K562 (cell line): ENCODE results near the gene DYRK1A. TPM values are rescaled to one million over a fixed set of nuclear protein-coding genes. Genes with fewer than 3 reads are reported as not detected.

Source experiments
- ATAC-seq: fragments of 200-7000 bp; cut with Tn5 transposase; 3 replicates; pipeline ENCODE4 v1.9.1; 2020; ENCODE audit warnings: moderate library complexity
- BruUV-seq: library from RNA; stranded (reverse); fragments of 400-500 nt; replicated peaks from 2 replicates; lab custom pipeline; 2021; lab: Mats Ljungman, UMichigan
- CTCF ChIA-PET: fragments of 300-600 bp; formaldehyde crosslinking; extraction: SDS; loops from one replicate; lab custom pipeline; 2021; ENCODE audit warnings: low intra/inter-chr PET ratio; lab: Yijun Ruan, JAX
- POLR2A ChIA-PET: fragments of 300-600, 350-650 bp; sonication (Branson Sonifier 250); formaldehyde crosslinking; extraction: SDS; loops from one replicate; lab custom pipeline; 2021; ENCODE audit warnings: antibody characterized with exemption, inconsistent platforms; lab: Yijun Ruan, JAX
- DNase-seq, 4 experiments: peaks; one replicate each; pipeline versions ENCODE4 v3.0.0 to v3.0.0-alpha.2; 2011 to 2018; ENCODE audit warnings: low spot score in 3 of 4, mixed read lengths in 3 of 4; ENCODE audit errors: extremely low read depth in 1 of 4
- FAIRE-seq: peaks from 2 replicates; lab custom pipeline; 2011; peaks lifted over from hg19 to GRCh38; lab: Jason Lieb, UNC
- H2AFZ ChIP-seq: 2 replicates; pipeline ENCODE4 v1.6.0; 2011; ENCODE audit warnings: low read depth, low read length, control low read depth, inconsistent platforms
- H3K27ac ChIP-seq: fragments of 200-600 bp; 3 replicates; pipeline ENCODE4 v1.8.0; 2011; ENCODE audit warnings: low read depth, mild to moderate bottlenecking, control low read depth, inconsistent platforms, low read length, moderate library complexity, mixed read lengths; ENCODE audit errors: extremely low read depth
- H3K27me3 ChIP-seq, 2 experiments: fragments of 300-600 bp in 1 of 2; 2 replicates in 1 of 2; 3 replicates in 1 of 2; pipeline versions ENCODE4 v1.6.0 to v1.8.0; 2011; ENCODE audit warnings: inconsistent platforms in 2 of 2, low read length in 2 of 2, mild to moderate bottlenecking in 1 of 2, mixed read lengths in 1 of 2, moderate library complexity in 1 of 2; ENCODE audit not compliant: control insufficient read depth in 2 of 2, insufficient read depth in 2 of 2
- H3K36me3 ChIP-seq: fragments of 300-600 bp; 3 replicates; pipeline ENCODE4 v1.8.0; 2011; ENCODE audit warnings: mild to moderate bottlenecking, low read length, inconsistent platforms; ENCODE audit not compliant: control insufficient read depth, insufficient read depth
- H3K4me1 ChIP-seq, 2 experiments: fragments of 200-600 bp in 1 of 2; replicated peaks in 1 of 2; 2 replicates in 1 of 2; 3 replicates in 1 of 2; pipeline versions ENCODE4 v1.5.1 to v1.8.0; 2011; ENCODE audit warnings: inconsistent platforms in 2 of 2, low read length in 2 of 2, mild to moderate bottlenecking in 1 of 2, mixed read lengths in 1 of 2, moderate library complexity in 1 of 2; ENCODE audit not compliant: control insufficient read depth in 2 of 2, insufficient read depth in 2 of 2
- H3K4me2 ChIP-seq: 2 replicates; pipeline ENCODE4 v1.6.1; 2011; ENCODE audit warnings: low read length, control low read depth, inconsistent platforms, mixed read lengths; ENCODE audit not compliant: insufficient read depth
- H3K4me3 ChIP-seq: fragments of 200-600 bp; sonication (generic), shearing (Covaris generic); 2 replicates; pipeline ENCODE4 v1.5.1; 2016; ENCODE audit warnings: control low read depth, inconsistent platforms
- H3K79me2 ChIP-seq: fragments of 200-600 bp; 3 replicates; pipeline ENCODE4 v1.8.0; 2011; ENCODE audit warnings: low read length, inconsistent platforms; ENCODE audit not compliant: control insufficient read depth, insufficient read depth
- H3K9ac ChIP-seq, 2 experiments: 2 replicates each; pipeline versions ENCODE4 v1.6.0 to v1.6.1; 2011; ENCODE audit warnings: low read depth in 2 of 2, low read length in 2 of 2, control low read depth in 1 of 2, inconsistent platforms in 1 of 2, mild to moderate bottlenecking in 1 of 2, mixed read lengths in 1 of 2; ENCODE audit not compliant: insufficient read depth in 1 of 2
- H3K9me1 ChIP-seq: one replicate; pipeline ENCODE4 v1.6.0; 2011; ENCODE audit warnings: inconsistent platforms, mild to moderate bottlenecking, low read length, moderate library complexity; ENCODE audit not compliant: control insufficient read depth, insufficient read depth
- H3K9me3 ChIP-seq: replicated peaks from 2 replicates; pipeline ENCODE4 v1.5.1; 2011; ENCODE audit warnings: low read depth, low read length, inconsistent platforms; ENCODE audit not compliant: control insufficient read depth, insufficient read depth
- H4K20me1 ChIP-seq: replicated peaks from 2 replicates; pipeline ENCODE4 v1.6.1; 2011; ENCODE audit warnings: low read length, inconsistent platforms, mixed read lengths; ENCODE audit not compliant: control insufficient read depth, insufficient read depth
- ADNP ChIP-seq: fragments of 200-800 bp; sonication (Bioruptor generic); IDR thresholded peaks from 2 replicates; pipeline ENCODE4 v1.6.1; 2016; ENCODE audit warnings: missing genetic modification characterization, missing compliant biosample characterization
- ARID2 ChIP-seq: fragments of 450-650 bp; IDR thresholded peaks from 2 replicates; pipeline ENCODE4 v1.6.1; 2017; ENCODE audit warnings: antibody characterized with exemption, mild to moderate bottlenecking
- ETS2 ChIP-seq: IDR thresholded peaks from 2 replicates; pipeline ENCODE4 v1.6.1; 2016; ENCODE audit warnings: borderline replicate concordance, missing genetic modification characterization, mild to moderate bottlenecking, moderate library complexity, missing compliant biosample characterization; ENCODE audit not compliant: poor library complexity, severe bottlenecking
- FOXJ2 ChIP-seq: fragments of 200-800 bp; sonication (Bioruptor generic); IDR thresholded peaks from 2 replicates; pipeline ENCODE4 v1.6.1; 2016; ENCODE audit warnings: missing genetic modification characterization, missing compliant biosample characterization
- NR4A1 ChIP-seq, 2 experiments: fragments of 250-450 bp in 1 of 2; fragments of 450-650 bp in 1 of 2; sonication (Bioruptor Pico) in 1 of 2; IDR thresholded peaks; 2 replicates each; pipeline versions ENCODE4 v1.4.0 to v1.6.1; 2016 to 2020; ENCODE audit warnings: mild to moderate bottlenecking in 2 of 2, missing compliant biosample characterization in 1 of 2, missing genetic modification characterization in 1 of 2, moderate library complexity in 1 of 2
- SOX6 ChIP-seq: fragments of 450-650 bp; IDR thresholded peaks from 2 replicates; pipeline ENCODE4 v1.6.1; 2014; ENCODE audit warnings: mild to moderate bottlenecking
- ZNF76 ChIP-seq: fragments of 250-450 bp; sonication (Bioruptor Pico); IDR thresholded peaks from 2 replicates; pipeline ENCODE4 v1.4.0; 2020; ENCODE audit warnings: mild to moderate bottlenecking, moderate library complexity, borderline replicate concordance
- ZNF780A ChIP-seq: fragments of 250-450 bp; sonication (Bioruptor Pico); IDR thresholded peaks from 2 replicates; pipeline ENCODE4 v1.5.0; 2021; ENCODE audit warnings: mild to moderate bottlenecking
- in situ Hi-C: fragments of 300-500 bp; cut with MboI; formaldehyde crosslinking; loops from 4 replicates; pipeline ENCODE4 v1.15.0; 2018; ENCODE audit warnings: inconsistent platforms, mixed read lengths
- intact Hi-C: fragments of 100-400 bp; cut with micrococcal nuclease; formaldehyde crosslinking; loops from 2 replicates; pipeline ENCODE4 v1.14.2; 2022
- polyA plus RNA-seq, 8 experiments: library from polyadenylated mRNA; depleted of rRNA in 4 of 8; stranded (reverse) in 5 of 8; unstranded in 3 of 8; fragments of >200 nt; fragmentation: Nextera tagmentation in 2 of 8; fragmentation: Illumina TruSeq in 1 of 8; extraction: Ambion mirVana in 2 of 8; extraction: Trizol in 1 of 8; gene quantifications; 2 replicates each; pipeline versions ENCODE4 v1.2.1 to v1.2.3, GENCODE V29; 2011 to 2014; ENCODE audit warnings: inconsistent platforms in 1 of 8, missing spikeins in 1 of 8
- total RNA-seq, 7 experiments: library from RNA; depleted of rRNA in 6 of 7; stranded (reverse); fragments of >200 nt in 6 of 7; fragmentation: Illumina TruSeq in 2 of 7; extraction: Trizol in 2 of 7; gene quantifications; 2 replicates each; pipeline versions ENCODE4 v1.2.1 to v1.2.3, GENCODE V29; 2011 to 2021; ENCODE audit warnings: low replicate concordance in 1 of 7
- TF ChIP-seq, protein P1 (sequence below): fragments of 250-450 bp; sonication (Bioruptor Pico); IDR thresholded peaks from 2 replicates; pipeline ENCODE4 v1.8.0; 2021; ENCODE audit warnings: mild to moderate bottlenecking, moderate library complexity
- TF ChIP-seq, protein P2 (sequence below), 2 experiments: fragments of 450-650 bp; IDR thresholded peaks; 2 replicates each; pipeline ENCODE4 v1.6.1; 2018; ENCODE audit warnings: mild to moderate bottlenecking in 2 of 2, low read depth in 1 of 2; ENCODE audit not compliant: partially characterized antibody in 2 of 2

Gene DYRK1A
- total and polyA plus RNA-seq, 9 of the 15 experiments (the other 6 are each of a cell fraction or from before 2014, with no cell fraction given) = 3.7 to 64.8 (median 42.3) TPM

DNA sequence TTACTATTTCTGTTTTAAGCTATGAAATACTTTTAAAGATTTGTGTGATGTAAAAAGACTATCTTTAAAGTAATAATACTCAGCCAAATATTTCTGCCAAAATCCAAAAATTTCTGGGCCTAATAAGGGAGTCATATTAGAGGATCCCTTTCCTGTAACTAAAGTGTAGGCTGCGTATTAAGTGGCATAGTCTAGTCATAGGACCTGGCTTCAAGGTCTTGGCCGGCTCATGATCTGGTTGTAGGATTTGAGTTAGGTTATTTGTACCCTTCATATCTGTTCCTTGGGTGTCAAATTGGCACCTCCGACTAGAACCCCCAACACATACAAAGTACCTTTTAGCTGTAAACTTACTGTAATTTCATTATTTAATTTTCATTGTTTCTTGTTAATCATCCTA lies 107.8 kb downstream of the DYRK1A start (continued):
- TF ChIP-seq ETS2 = no peak
- TF ChIP-seq ZNF76 (CRISPR knock-in tag) = no peak
- no peak for TF ChIP-seq ZNF780A
- no peak for TF ChIP-seq NR4A1 (CRISPR knock-in tag; IDR thresholded peaks at IDR 0.05)
- no peak for TF ChIP-seq NR4A1 (tag; IDR thresholded peaks at IDR 0.05)
- TF ChIP-seq ARID2 = no peak
- TF ChIP-seq, protein P1, sequence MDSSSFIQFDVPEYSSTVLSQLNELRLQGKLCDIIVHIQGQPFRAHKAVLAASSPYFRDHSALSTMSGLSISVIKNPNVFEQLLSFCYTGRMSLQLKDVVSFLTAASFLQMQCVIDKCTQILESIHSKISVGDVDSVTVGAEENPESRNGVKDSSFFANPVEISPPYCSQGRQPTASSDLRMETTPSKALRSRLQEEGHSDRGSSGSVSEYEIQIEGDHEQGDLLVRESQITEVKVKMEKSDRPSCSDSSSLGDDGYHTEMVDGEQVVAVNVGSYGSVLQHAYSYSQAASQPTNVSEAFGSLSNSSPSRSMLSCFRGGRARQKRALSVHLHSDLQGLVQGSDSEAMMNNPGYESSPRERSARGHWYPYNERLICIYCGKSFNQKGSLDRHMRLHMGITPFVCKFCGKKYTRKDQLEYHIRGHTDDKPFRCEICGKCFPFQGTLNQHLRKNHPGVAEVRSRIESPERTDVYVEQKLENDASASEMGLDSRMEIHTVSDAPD (CRISPR knock-in tag) = no peak
- TF ChIP-seq SOX6 = no peak

DNA sequence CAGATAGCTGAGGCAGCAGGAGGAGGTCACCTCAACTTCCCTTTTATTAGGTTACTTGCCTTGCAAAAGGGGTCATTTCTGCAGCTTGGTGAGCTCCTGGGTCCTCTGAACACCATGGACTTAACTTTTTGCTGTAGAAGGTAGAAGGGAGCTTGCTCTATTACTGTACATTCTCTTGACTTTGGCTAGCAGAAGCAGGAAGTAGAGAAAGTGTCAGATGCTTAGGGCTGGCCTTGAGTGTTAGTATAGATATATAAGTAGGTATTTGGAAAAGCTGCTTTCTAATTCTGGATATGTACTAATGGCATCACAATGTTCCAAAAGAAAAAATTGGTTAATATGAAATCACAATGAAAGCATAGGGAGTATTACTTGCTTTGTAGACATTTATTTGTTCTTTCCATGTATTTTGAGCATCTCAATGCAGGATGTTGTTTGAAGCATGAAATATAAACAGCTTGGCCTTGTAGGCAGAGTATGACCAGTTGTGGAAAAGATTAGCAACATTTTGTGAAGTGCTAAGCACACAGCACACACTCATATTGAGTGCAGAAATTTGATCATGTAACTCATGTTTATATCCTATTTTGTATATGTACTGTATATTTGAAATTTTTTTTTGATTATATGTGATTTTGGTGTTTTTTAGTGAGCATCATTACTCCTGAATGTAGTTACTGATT lies 108.8 kb downstream of the DYRK1A start:
- no peak for FAIRE-seq
- no TSS peak for BruUV-seq
- Histone ChIP-seq H3K27ac (no peak overlapping the region), H3K36me3 (peaks cover 73% of the 10 kb centered on the region), H3K4me1 (no peaks in the 10 kb centered on the region), H3K9me1 (peaks cover 5% of the 10 kb centered on the region), H3K27me3 (no peaks in the 10 kb centered on the region), H3K4me2 (no peak overlapping the region), H3K9me3 (no peaks in the 10 kb centered on the region), H3K9ac (no peak overlapping the region), H3K79me2 (peaks cover 92% of the 10 kb centered on the region), H3K4me3 (no peak overlapping the region), H2AFZ (no peak overlapping the region), H4K20me1 (peaks cover 20% of the 10 kb centered on the region; the same call in 1 of the 2 replicates)
- intact Hi-C loops = no loop called here
- POLR2A ChIA-PET = interaction anchor here (1.2 to 3.1 kb wide), 4 partner anchors 11 to 22 kb away, joined by 3 to 14 read pairs (median 6); no protein-coding TSS in a partner anchor
- in situ Hi-C loops = no loop called here
- DNase-seq = no peak
- peak; percentile 37; the same call in 2 of the 3 replicates for ATAC-seq
- CTCF ChIA-PET = interaction anchor here (0.6 kb wide), 1 partner anchor 8 kb away, joined by 3 read pairs; no protein-coding TSS in a partner anchor
- TF ChIP-seq, protein P2, sequence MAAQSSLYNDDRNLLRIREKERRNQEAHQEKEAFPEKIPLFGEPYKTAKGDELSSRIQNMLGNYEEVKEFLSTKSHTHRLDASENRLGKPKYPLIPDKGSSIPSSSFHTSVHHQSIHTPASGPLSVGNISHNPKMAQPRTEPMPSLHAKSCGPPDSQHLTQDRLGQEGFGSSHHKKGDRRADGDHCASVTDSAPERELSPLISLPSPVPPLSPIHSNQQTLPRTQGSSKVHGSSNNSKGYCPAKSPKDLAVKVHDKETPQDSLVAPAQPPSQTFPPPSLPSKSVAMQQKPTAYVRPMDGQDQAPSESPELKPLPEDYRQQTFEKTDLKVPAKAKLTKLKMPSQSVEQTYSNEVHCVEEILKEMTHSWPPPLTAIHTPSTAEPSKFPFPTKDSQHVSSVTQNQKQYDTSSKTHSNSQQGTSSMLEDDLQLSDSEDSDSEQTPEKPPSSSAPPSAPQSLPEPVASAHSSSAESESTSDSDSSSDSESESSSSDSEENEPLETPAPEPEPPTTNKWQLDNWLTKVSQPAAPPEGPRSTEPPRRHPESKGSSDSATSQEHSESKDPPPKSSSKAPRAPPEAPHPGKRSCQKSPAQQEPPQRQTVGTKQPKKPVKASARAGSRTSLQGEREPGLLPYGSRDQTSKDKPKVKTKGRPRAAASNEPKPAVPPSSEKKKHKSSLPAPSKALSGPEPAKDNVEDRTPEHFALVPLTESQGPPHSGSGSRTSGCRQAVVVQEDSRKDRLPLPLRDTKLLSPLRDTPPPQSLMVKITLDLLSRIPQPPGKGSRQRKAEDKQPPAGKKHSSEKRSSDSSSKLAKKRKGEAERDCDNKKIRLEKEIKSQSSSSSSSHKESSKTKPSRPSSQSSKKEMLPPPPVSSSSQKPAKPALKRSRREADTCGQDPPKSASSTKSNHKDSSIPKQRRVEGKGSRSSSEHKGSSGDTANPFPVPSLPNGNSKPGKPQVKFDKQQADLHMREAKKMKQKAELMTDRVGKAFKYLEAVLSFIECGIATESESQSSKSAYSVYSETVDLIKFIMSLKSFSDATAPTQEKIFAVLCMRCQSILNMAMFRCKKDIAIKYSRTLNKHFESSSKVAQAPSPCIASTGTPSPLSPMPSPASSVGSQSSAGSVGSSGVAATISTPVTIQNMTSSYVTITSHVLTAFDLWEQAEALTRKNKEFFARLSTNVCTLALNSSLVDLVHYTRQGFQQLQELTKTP (IDR thresholded peaks at IDR 0.05; ENCODE audit: low read depth in 1 of 2, partially characterized antibody in 2 of 2) = no peak
- TF ChIP-seq FOXJ2 (no peak), ADNP (no peak)
